ENCODE results near the gene APOL6.
"Not testable (repeated sequence)": the region's sequence is repeated elsewhere in the genome, so short reads cannot be mapped to it uniquely, and the experiment has no call there.

The APOL6 gene

GRCh38 chr22:35678836-35679235 is 30.6 kb downstream of the APOL6 start (continued):
- no peak for TF ChIP-seq TSHZ1 (tag by site-specific recombination; IDR thresholded peaks at IDR 0.05; ENCODE audit: borderline replicate concordance)
- TF ChIP-seq ZNF510 (tag by site-specific recombination; IDR thresholded peaks at IDR 0.05; ENCODE audit: insufficient replicate concordance), result no peak
- no peak for TF ChIP-seq ZBTB11 (tag by site-specific recombination; conservative IDR thresholded peaks at IDR 0.05; ENCODE audit: low read depth)
- no peak for TF ChIP-seq ZNF202 (tag by site-specific recombination; IDR thresholded peaks at IDR 0.05; ENCODE audit: borderline replicate concordance)

DNA sequence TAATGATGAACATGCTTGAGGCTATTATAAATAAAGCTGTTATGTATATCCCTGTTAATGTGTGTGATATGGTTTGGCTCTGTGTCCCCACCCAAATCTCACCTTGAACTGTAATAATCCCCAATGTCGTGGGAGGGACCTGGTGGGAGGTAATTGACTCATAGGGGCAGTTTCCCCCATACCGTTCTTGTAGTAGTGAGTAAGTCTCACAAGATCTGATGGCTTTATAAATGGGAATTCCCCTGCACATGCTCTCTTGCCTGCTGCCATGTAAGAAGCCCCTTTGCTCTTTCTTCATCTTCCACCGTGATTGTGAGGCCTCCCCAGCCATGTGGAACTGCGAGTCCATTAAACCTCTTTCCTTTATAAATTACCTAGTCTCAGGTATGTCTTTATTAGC is 31.2 kb downstream of the APOL6 start:
- H3K9me3 ChIP-seq (ENCODE audit: control insufficient read depth, insufficient read depth, low read depth, low read length); H3K4me1 ChIP-seq (ENCODE audit: control insufficient read depth, insufficient read depth, low read length); H3K27ac ChIP-seq (ENCODE audit: extremely low read depth, low read depth, low read length); H3K4me3 ChIP-seq (ENCODE audit: low read depth, low read length); H3K36me3 ChIP-seq (ENCODE audit: control insufficient read depth in 2 of 2, insufficient read depth in 1 of 2, low read length in 2 of 2); POLR2A ChIA-PET: not testable (repeated sequence)
- CTCF ChIA-PET, result interaction anchor here (0.7 to 1.0 kb wide), 2 partner anchors 48 to 55 kb away, joined by 3 to 4 read pairs; no protein-coding TSS in a partner anchor
- TF ChIP-seq ZFHX2 (tag by site-specific recombination; conservative IDR thresholded peaks at IDR 0.05), result peak; percentile 54

- no peak overlapping the region for H3K4me3 ChIP-seq (ENCODE audit: low read depth, low read length)
- H3K4me1 ChIP-seq (ENCODE audit: control insufficient read depth, insufficient read depth, low read length), result no peaks in the 10 kb centered on the region
- H3K9me3 ChIP-seq (ENCODE audit: control insufficient read depth, insufficient read depth, low read depth, low read length), result no peaks in the 10 kb centered on the region
- ChIA-PET CTCF (interaction anchor here (1.1 to 1.3 kb wide), 2 partner anchors 50 to 384 kb away, joined by 3 to 4 read pairs; no protein-coding TSS in a partner anchor), POLR2A (no interaction called here)
- no peak for TF ChIP-seq ZNF426 (tag by site-specific recombination; IDR thresholded peaks at IDR 0.05)
- no peak for TF ChIP-seq ZNF701 (tag by site-specific recombination; IDR thresholded peaks at IDR 0.05)
- no peak for TF ChIP-seq ZNF138 (tag by site-specific recombination; IDR thresholded peaks at IDR 0.05; ENCODE audit: borderline replicate concordance)
- no peak for TF ChIP-seq ZBTB1 (tag by site-specific recombination; IDR thresholded peaks at IDR 0.05)
- TF ChIP-seq ZNF555 (tag by site-specific recombination; conservative IDR thresholded peaks at IDR 0.05), result no peak
- TF ChIP-seq TRIM28 (IDR thresholded peaks at IDR 0.05; ENCODE audit: borderline replicate concordance, low read length), result peak; percentile 77; the same call in 1 of the 2 replicates
- peak; percentile 91 for TF ChIP-seq SETDB1 (IDR thresholded peaks at IDR 0.05; ENCODE audit: insufficient read length, low read length)
- no peak for TF ChIP-seq ZNF664 (tag by site-specific recombination; IDR thresholded peaks at IDR 0.05)
- TF ChIP-seq, protein P1, sequence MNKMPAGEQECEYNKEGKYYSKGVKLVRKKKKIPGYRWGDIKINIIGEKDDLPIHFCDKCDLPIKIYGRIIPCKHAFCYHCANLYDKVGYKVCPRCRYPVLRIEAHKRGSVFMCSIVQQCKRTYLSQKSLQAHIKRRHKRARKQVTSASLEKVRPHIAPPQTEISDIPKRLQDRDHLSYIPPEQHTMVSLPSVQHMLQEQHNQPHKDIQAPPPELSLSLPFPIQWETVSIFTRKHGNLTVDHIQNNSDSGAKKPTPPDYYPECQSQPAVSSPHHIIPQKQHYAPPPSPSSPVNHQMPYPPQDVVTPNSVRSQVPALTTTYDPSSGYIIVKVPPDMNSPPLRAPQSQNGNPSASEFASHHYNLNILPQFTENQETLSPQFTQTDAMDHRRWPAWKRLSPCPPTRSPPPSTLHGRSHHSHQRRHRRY (tag by site-specific recombination; IDR thresholded peaks at IDR 0.05), result no peak
- TF ChIP-seq REPIN1 (tag by site-specific recombination; IDR thresholded peaks at IDR 0.05; ENCODE audit: low read depth), result no peak
- no peak for TF ChIP-seq ZNF629 (tag by site-specific recombination; IDR thresholded peaks at IDR 0.05)
- no peak for TF ChIP-seq ZNF214 (tag by site-specific recombination; IDR thresholded peaks at IDR 0.05; ENCODE audit: borderline replicate concordance)
- H3K36me3 ChIP-seq (ENCODE audit: control insufficient read depth in 2 of 2, insufficient read depth in 1 of 2, low read length in 2 of 2), result no peaks in the 10 kb centered on the region
- no peak overlapping the region for H3K27ac ChIP-seq (ENCODE audit: extremely low read depth, low read depth, low read length)
Observed at GRCh38 chr22:35681454-35682052, 33.3 kb downstream of the APOL6 start.
